Heart left ventricle (tissue), 16 donors: Measurements from ENCODE around the gene HSF4. TPM values are rescaled to one million over a fixed set of nuclear protein-coding genes. Genes with fewer than 3 reads are reported as not detected.

ENCODE experiments used
- ATAC-seq, 4 donors: fragments of 200-7000 bp; cut with Tn5 transposase; one replicate each; pipeline ENCODE4 v1.9.1; 2020 to 2022; ENCODE audit warnings: moderate library complexity in 4 of 4, mild to moderate bottlenecking in 3 of 4, moderate number of reproducible peaks in 1 of 4
- DNase-seq, 5 donors: peaks; one replicate each; pipeline ENCODE4 v3.0.0-alpha.2; 2020
- H3K27ac ChIP-seq, 12 donors: fragments of 200-600 bp; sonication (generic) in 4 of 12; one replicate each; pipeline versions ENCODE4 v1.5.0 to v1.8.0; 2016 to 2022; ENCODE audit warnings: mild to moderate bottlenecking in 2 of 12
- H3K27me3 ChIP-seq, 9 donors: fragments of 200-600 bp; sonication (generic) in 2 of 9; one replicate each; pipeline versions ENCODE4 v1.5.1 to v1.8.0; 2016 to 2022; ENCODE audit warnings: mild to moderate bottlenecking in 3 of 9
- H3K36me3 ChIP-seq, 9 donors: fragments of 200-600 bp; sonication (generic) in 2 of 9; one replicate each; pipeline versions ENCODE4 v1.5.0 to v1.8.0; 2018 to 2022; ENCODE audit warnings: mild to moderate bottlenecking in 2 of 9
- H3K4me1 ChIP-seq, 12 donors: fragments of 200-600 bp; sonication (generic) in 4 of 12; one replicate each; pipeline versions ENCODE4 v1.5.0 to v1.8.0; 2016 to 2022; ENCODE audit warnings: mild to moderate bottlenecking in 3 of 12
- H3K4me3 ChIP-seq, 12 donors: fragments of 200-600 bp; sonication (generic) in 4 of 12; one replicate each; pipeline versions ENCODE4 v1.5.0 to v1.8.0; 2017 to 2022; ENCODE audit warnings: mild to moderate bottlenecking in 9 of 12, moderate library complexity in 4 of 12
- H3K9me3 ChIP-seq, 12 donors: fragments of 200-600 bp; sonication (generic) in 4 of 12; one replicate each; pipeline versions ENCODE4 v1.5.0 to v1.8.0; 2016 to 2022; ENCODE audit warnings: mild to moderate bottlenecking in 1 of 12
- POLR2A ChIP-seq, 2 donors: fragments of 450-650 bp; IDR thresholded peaks; one replicate each; pipeline ENCODE4 v1.6.1; 2017; ENCODE audit warnings: antibody characterized with exemption in 2 of 2, mild to moderate bottlenecking in 2 of 2, moderate library complexity in 2 of 2
- WGBS, 4 donors: extraction: QIAGEN DNeasy Blood & Tissue Kit in 2 of 4; methylation state at CpG; one replicate each; pipeline versions ENCODE4 v1.1.5 to v1.1.7; 2013 to 2018; 5-methylcytosine and 5-hydroxymethylcytosine counted together
- intact Hi-C, 10 donors: fragments of 100-400 bp; cut with DNase I; formaldehyde crosslinking; loops; one replicate each; pipeline versions ENCODE4 v1.11.1 to v1.14.2; 2022
- polyA plus RNA-seq, 2 donors: library from polyadenylated mRNA; stranded (reverse); fragments of 200-250 nt; gene quantifications; one replicate each; pipeline ENCODE4 v1.2.3, GENCODE V29; 2013
- total RNA-seq, 9 donors: library from RNA; depleted of rRNA in 2 of 9; stranded (reverse); fragments of >200 nt in 2 of 9; fragmentation: NEBNext Ultra II Directional in 3 of 9; extraction: Animal tissue kit (Norgen Biotek cat#: 25700) in 3 of 9; gene quantifications; one replicate each; pipeline versions ENCODE4 v1.1.0 to v1.2.4, GENCODE V29; 2016 to 2023
- TF ChIP-seq, protein P1 (sequence below), 12 donors: fragments of 200-600 bp; sonication (generic) in 4 of 12; IDR thresholded peaks; one replicate each; pipeline versions ENCODE4 v1.5.0 to v1.8.0; 2018 to 2022; ENCODE audit warnings: antibody characterized with exemption in 12 of 12, mild to moderate bottlenecking in 5 of 12
- donor health status: ischemic (EF 13 %, LVEDD 7.1; RV severe dilation, severe dysfunction).
- donor health status: healthy with polysubstance abuse.
- donor health status: DM: no; HTN: yes; CAD: no.
- donor health status: DM: no; HTN: no; CAD: no.
- donor health status: ischemic (EF 25% LVEDD 6.9; RV normal size, moderate dysfunction).
- donor health status: ischemic (EF 25% LVEDD 5.7; RV mildly dilated, moderate dysfunction).
- donor health status: healthy.
- donor health status: DM: yes; HTN: yes; CAD: no.
- donor health status: ischemic (EF 35%, LVEDD 5.7; RV mildly dilated, moderate dysfunction).
- donor health status: nonischemic (EF 11% LVEDD 7.7; RV severe dilation, severe dysfunction).
- donor health status: DM: yes; HTN: yes; CAD: no.
- donor health status: PGD.
- donor health status: ischemic (EF 29% LVEDD 5.4; RV normal size, mild dysfunction).
- donor health status: nonischemic (EF 23%, LVEDD 6.1; RV moderate dilation, normal function).

Gene HSF4
- total and polyA plus RNA-seq, 11 donors, result 5.9 to 62.5 (median 35.4) TPM

DNA sequence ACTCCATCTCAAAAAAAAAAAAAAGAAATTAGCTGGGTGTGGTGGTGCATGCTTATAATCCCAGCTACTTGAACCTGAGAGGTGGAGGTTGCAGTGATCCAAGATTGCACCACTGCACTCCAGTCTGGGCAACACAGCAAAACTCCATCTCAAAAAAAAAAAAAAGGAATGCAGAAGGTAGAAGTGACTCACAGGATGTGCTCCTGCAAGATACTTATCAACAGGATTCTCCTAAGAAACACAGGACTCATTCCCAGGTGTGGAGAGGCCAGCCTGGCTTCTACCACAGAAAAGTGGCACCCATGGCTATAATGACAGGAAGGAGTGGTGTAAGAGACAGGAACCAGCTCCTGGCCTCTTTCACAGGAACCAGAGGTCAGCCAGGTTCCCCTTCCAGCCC, 48.2 kb downstream of the HSF4 start:
- no peak for TF ChIP-seq POLR2A (IDR thresholded peaks at IDR 0.05)
- TF ChIP-seq, protein P1, sequence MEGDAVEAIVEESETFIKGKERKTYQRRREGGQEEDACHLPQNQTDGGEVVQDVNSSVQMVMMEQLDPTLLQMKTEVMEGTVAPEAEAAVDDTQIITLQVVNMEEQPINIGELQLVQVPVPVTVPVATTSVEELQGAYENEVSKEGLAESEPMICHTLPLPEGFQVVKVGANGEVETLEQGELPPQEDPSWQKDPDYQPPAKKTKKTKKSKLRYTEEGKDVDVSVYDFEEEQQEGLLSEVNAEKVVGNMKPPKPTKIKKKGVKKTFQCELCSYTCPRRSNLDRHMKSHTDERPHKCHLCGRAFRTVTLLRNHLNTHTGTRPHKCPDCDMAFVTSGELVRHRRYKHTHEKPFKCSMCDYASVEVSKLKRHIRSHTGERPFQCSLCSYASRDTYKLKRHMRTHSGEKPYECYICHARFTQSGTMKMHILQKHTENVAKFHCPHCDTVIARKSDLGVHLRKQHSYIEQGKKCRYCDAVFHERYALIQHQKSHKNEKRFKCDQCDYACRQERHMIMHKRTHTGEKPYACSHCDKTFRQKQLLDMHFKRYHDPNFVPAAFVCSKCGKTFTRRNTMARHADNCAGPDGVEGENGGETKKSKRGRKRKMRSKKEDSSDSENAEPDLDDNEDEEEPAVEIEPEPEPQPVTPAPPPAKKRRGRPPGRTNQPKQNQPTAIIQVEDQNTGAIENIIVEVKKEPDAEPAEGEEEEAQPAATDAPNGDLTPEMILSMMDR (IDR thresholded peaks at IDR 0.05), result no peak
- DNase-seq (no peak), ATAC-seq (no peak)
- H3K4me1 ChIP-seq, result peaks cover 8 to 40% (median 25%) of the 10 kb centered on the region in 12 donors
- H3K36me3 ChIP-seq, result peaks cover 0 to 4% (median 0%) of the 10 kb centered on the region in 9 donors
- no peak overlapping the region for H3K27ac ChIP-seq
- H3K4me3 ChIP-seq, result no peak overlapping the region
- H3K27me3 ChIP-seq, result no peaks in the 10 kb centered on the region
- no peaks in the 10 kb centered on the region for H3K9me3 ChIP-seq
- intact Hi-C loops, result no loop called here

DNA sequence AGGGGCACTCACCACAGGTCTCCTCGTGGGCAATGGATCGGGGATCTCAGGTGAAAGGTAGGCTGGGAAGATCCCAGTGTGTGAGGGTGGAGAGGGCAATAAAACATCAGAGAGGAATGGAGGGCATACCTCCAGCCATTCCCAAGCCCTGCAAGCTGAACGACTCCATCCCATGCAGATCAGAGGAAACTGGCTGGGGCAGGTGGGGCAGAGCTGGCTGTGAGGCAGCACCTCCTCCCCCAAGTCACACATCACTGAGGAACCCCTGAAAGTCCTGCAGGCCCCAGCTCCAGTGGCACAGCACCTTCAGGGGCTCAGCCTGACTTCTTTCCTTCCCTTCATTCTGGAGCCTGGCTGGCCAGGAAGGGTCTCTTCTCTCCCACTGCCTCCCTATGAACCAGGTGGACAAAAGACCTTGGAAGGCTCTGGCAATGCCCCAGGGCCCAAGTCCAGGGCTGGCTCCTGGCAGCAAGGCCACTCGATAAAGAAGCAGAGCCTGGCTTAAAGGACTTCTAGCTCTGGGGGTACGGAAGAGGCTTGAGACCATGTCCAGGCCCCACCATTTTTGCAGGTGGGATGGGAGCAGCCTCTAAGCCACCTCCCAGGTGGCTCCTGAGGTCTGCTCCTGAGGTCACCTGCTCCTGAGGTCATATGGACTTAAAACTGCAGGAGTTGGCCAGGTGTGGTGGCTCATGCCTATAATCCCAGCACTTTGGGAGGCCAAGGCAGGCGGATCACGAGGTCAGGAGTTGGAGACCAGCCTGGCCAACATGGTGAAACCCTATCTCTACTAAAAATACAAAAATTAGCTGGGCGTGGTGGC, 48.9 kb downstream of the HSF4 start:
- Histone ChIP-seq H3K9me3 (no peaks in the 10 kb centered on the region), H3K4me3 (no peak overlapping the region), H3K27me3 (no peaks in the 10 kb centered on the region), H3K4me1 (peaks cover 8 to 47% (median 30%) of the 10 kb centered on the region in 12 donors), H3K27ac (no peak overlapping the region), H3K36me3 (peaks cover 0 to 4% (median 0%) of the 10 kb centered on the region in 9 donors)
- no peak for ATAC-seq
- WGBS, 4 donors, result 74 to 80% (median 75%) methylated on average over 6 to 8 of the region's 8 CpGs
- no peak for TF ChIP-seq POLR2A (IDR thresholded peaks at IDR 0.05)
- TF ChIP-seq, protein P1 (IDR thresholded peaks at IDR 0.05), result no peak
- intact Hi-C loops, result no loop called here
- no peak for DNase-seq

DNA sequence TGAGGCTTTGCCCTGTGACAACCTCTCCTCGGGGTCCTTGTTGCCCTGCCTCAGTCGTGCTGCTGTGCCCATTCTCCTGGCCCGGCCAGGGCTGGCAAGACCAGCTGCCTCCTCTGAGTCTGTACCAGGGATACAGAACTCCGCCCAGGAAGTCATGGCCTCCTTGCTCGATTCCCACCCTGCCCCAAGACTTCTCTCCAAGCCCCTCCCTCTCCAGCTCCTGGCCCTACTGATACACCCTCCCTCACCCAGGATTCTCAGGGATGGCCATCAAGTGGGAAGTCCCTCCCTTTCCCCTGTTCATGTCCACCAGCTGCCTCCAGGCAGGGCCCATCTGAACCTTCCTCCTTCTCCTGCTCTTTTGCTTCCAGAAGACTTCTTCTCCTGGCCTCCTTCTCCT, 51.2 kb downstream of the HSF4 start:
- intact Hi-C loops, result no loop called here
- DNase-seq (no peak), ATAC-seq (peak in 1 of 4 donors; percentile 7)
- H3K27me3 ChIP-seq, result no peaks in the 10 kb centered on the region
- 71 to 84% (median 74%) methylated on average over 5 of the region's 5 CpGs for WGBS, 4 donors
- peaks cover 0 to 5% (median 0%) of the 10 kb centered on the region in 9 donors for H3K36me3 ChIP-seq
- no peaks in the 10 kb centered on the region for H3K9me3 ChIP-seq
- no peak overlapping the region for H3K27ac ChIP-seq
- H3K4me3 ChIP-seq, result no peak overlapping the region
- TF ChIP-seq POLR2A (IDR thresholded peaks at IDR 0.05), result no peak
- TF ChIP-seq, protein P1 (IDR thresholded peaks at IDR 0.05), result no peak
- H3K4me1 ChIP-seq, result peaks cover 8 to 47% (median 31%) of the 10 kb centered on the region in 12 donors

DNA sequence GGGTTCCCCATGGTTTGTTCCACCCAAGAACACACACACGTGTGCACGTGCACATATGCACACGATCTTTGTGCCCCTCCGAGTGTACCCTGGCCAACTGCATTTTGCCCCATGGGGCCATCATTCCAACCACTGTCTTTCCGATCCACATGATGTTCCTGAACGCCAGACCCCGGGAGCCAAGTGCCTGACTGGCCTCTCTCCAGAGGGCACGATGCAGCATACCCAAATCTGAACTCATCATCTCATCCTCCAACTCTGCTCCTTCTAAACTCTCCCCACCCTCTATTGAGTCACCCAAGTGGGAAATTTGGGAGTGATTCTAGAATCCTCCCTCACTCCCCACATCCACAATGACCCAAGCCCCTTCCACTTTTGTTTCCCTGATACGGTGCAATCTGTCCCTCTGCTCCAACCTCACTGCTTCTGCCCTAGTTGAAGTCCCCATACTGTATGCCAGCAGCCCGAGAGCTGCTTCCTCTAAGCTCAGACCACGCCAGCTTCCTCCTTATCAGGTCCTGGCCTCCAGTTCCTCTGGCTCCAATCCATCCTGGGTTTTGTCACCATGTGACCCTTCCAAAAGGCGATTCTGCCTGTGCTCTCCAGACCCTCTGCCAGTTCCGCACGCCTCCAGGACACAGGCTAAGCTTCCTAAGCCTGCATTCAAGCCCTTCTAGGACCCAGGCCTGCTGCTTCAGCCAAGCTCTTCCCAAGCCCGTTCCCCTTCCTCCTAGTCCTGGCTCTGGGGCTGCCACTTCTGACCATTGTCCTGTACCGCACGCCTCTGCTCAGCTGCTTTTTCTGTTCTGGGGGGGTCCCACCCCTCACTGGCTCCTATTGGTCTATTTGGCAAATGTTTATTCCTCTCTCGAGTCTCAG, 52.3 kb downstream of the HSF4 start:
- intact Hi-C loops, result no loop called here
- TF ChIP-seq, protein P1 (IDR thresholded peaks at IDR 0.05), result no peak
- TF ChIP-seq POLR2A (IDR thresholded peaks at IDR 0.05), result peak in 1 of 2 donors; percentile 16
- peak overlapping the region in 1 of 12 donors; percentile 0 for H3K4me3 ChIP-seq
- WGBS, 4 donors, result 33 to 38% (median 35%) methylated on average over 18 of the region's 18 CpGs
- DNase-seq (peak in 4 of 5 donors; percentile 77 to 84 (median 80)), ATAC-seq (peak; percentile 82 to 93 (median 90))
- no peaks in the 10 kb centered on the region for H3K9me3 ChIP-seq
- H3K27me3 ChIP-seq, result no peaks in the 10 kb centered on the region
- H3K27ac ChIP-seq, result peak overlapping the region; percentile 21 to 85 (median 70)
- H3K36me3 ChIP-seq, result peaks cover 0 to 5% (median 0%) of the 10 kb centered on the region in 9 donors
- H3K4me1 ChIP-seq, result peaks cover 8 to 47% (median 31%) of the 10 kb centered on the region in 12 donors
